NCI-H146 treated with DMSO at 0.1 percent for 48 hours (cell line): ENCODE results near the gene ABCA2.
"Not testable (repeated sequence)": the region's sequence is repeated elsewhere in the genome, so short reads cannot be mapped to it uniquely, and the experiment has no call there.

ENCODE experiments used
- DNase-seq: peaks from one replicate; lab custom pipeline; 2025; ENCODE audit not compliant: unreplicated experiment; lab: John Stamatoyannopoulos, UW

Gene ABCA2

DNA sequence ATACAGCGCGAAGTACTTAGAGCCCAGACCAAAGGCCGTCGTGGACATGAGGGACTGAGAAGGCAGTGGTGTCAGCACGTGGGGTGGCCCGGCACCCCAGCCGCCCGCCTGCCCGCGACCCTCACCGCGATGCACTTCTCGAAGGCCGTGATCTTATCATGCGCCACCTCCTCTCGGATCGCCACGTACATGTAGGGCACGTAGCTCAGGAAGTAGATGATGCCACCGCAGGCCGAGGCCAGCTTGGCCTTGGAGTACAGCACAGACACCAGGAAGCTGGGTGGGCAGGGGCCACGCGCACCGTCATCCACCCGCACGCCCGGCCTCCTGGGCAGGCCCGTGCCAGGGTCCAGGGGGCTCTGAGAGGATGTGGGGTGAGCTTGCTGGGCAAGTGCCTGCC is 11.0 kb downstream of the ABCA2 start:
- DNase-seq: no peak

DNA sequence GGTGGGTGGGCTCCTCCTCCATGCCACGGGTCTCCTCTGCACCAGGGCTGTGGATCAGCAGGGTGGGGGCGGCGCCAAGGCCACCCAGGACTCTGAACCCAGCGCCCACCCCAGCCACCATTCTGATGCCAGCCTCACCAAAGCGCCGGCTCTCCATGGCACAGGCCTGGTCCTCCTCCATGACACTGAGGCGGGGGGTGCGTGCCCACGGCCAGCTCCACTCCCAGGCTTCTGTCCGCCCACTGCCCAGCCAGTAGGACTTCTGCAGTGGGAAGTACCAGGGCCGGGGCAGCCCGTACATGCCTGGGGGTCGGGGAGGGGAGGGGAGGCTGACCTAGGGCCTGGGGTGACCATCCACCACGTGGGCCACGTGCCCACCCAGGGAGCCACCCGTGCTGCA is 11.6 kb downstream of the ABCA2 start:
- DNase-seq: no peak

- no peak for DNase-seq
Measured at GRCh38 chr9:137015976-137016375, 12.1 kb downstream of the ABCA2 start.

GRCh38 chr9:137015540-137015930 is 12.5 kb downstream of the ABCA2 start:
- no peak for DNase-seq

DNA sequence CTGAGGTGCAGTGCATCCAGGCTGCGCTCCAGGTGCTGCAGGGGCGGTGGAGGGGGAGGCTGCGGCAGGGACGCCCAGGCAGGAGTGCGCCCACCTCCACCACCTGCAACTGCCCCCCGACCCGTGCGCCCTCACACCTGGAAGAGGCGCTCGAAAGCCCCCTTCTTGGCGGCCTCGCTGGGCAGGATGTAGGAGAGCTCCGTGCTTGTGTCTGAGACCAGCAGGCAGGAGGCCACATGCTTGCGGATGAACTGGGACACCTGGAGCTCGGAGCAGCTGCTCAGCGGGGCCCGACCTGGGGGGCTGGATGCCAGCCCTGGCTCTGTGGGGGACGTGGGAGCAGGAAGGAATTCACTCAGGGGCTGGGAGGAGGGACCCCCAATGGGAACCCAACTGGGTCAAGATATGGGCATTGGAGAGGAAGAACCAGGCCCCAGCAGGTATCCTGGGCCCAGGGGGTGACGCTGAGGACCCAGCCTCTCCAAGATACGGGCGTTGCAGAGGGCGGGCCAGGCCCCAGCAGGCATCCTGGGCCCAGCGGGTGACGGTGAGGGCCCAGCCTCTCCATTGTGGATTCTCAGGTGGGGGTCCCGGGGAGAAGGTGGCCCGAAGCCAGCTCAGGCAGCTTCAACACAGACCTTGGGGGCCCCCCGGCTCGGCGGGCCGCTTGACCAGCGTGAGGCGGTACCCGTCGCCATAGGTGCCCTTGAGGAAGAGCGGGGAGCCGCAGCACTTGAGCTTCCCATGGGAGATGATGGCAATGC is 13.1 kb downstream of the ABCA2 start:
- DNase-seq: no peak

GRCh38 chr9:137014166-137014565 is 13.9 kb downstream of the ABCA2 start:
- no peak for DNase-seq

DNA sequence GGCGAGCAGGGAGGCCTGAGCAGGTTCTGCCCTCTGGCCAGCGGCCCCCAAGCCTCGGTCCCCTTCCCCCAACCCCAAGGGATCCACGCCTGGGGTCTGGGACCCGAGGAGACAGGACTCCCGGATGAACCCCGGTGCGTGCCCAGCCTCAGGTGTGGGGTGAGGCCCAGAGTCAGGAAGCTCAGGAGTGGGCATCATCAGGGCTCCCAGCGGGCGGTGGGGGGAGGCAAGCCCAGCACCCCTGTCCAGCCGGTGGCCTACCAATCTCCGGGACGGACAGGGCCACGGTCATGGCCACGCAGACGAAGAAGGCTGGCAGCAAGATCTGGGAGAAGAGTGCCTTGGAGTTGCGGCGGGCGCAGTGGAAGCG is 14.5 kb downstream of the ABCA2 start:
- DNase-seq: no peak

- no peak for DNase-seq
Measured at GRCh38 chr9:137012694-137013570, 15.1 kb downstream of the ABCA2 start.

DNA sequence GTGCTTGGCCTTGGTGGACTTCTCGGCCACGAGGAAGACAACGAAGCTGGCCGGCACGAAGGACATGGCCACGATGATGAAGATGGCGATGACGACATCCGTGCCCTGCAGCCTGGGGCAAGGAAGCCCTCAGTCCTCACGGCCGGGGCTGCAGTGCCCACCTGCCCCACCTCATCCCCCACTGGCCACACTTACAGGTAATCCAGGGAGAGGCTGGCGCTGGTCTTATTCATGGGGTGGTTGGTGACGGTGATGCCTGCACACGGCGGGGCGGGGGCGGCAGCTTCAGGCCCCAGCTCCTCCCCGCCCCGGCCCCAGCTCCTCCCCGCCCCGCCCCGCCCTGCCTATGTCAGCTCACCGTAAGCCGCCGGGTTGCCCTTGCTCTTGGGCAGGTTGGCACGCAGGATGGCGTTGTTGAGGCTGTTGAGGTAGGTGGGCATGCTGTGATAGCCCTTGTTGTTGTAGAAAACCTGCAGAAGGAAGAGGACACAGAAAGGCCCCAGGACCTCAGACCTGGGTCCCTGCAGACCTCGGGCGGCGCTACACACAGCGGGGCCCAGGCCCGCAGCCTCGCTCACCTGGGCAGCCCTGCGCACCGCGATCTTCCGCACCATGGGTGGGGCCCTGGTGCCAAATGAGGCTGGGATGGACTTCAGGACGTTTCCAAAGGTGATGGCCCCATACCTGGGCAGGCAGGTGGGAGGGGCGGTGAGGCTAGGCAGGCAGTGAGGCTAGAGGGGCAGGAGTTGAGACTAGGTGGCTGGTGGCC is 15.9 kb downstream of the ABCA2 start:
- no peak for DNase-seq

DNA sequence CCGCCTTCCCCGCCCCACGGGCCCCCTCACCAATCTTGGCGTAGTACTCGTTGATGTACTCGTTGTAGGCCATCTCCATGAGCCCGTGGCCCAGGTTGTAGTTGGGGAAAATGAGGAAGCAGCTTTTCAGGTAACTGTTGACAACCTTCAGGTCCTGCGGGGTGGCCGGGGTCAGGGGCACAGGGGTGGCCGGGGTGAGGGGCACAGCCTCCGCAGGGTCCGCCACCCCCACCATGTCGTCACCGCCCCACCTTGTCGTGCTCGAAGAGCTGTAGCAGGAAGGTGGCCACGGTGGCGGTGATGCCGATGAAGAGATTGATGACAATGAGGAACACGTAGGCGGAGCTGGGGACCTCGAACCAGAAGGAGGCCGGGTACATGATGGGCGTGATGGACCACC is 16.9 kb downstream of the ABCA2 start:
- DNase-seq: no peak

- DNase-seq: no peak
Measured at GRCh38 chr9:137009938-137010732, 17.9 kb downstream of the ABCA2 start.

GRCh38 chr9:137009217-137009616 is 18.8 kb downstream of the ABCA2 start:
- DNase-seq: no peak

DNA sequence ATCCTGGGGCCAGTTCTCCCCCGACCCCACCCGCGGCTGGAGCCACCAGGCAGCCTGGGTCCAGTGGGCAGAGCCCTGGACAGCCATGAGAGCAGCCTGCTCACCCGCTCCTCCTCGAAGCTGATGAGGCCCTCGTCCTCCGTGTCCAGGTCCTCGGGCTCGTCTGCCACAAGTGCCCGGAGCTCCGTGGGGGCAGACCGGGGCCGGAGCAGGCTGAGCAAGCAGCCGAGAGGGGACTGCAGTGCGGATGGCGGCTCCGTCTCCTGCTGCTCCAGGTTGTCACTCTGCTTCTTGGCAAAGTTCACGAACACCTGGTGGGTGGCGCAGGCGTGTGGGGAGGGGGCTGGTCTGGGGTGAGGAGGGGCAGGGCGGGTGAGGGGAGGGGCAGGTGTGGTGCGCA is 19.7 kb downstream of the ABCA2 start:
- DNase-seq: no peak

DNA sequence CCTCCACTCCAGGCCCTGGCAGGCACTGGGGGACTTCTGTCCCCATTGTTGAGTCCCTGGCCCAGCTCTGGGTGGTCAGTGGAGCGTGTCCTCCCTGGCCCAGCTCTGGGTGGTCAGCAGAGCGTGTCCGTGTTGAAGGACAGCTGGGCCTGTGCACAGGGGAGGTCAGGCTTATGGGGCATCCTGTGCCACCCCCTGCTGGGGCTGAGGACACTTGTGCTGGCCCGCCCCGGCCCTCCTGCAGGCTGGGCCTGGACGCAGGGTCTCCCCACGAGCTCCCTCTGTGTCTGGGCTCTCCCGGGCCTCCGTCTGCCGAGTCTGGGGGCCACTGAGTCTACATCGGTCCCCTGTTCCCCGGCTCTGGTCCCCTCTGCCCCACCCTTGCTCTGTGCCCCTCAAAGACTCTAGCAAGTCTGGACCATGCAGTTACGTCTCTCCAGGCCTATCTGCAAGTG is 20.2 kb downstream of the ABCA2 start:
- no peak for DNase-seq

- no peak for DNase-seq
Measured at GRCh38 chr9:137007108-137007815, 20.8 kb downstream of the ABCA2 start.

DNA sequence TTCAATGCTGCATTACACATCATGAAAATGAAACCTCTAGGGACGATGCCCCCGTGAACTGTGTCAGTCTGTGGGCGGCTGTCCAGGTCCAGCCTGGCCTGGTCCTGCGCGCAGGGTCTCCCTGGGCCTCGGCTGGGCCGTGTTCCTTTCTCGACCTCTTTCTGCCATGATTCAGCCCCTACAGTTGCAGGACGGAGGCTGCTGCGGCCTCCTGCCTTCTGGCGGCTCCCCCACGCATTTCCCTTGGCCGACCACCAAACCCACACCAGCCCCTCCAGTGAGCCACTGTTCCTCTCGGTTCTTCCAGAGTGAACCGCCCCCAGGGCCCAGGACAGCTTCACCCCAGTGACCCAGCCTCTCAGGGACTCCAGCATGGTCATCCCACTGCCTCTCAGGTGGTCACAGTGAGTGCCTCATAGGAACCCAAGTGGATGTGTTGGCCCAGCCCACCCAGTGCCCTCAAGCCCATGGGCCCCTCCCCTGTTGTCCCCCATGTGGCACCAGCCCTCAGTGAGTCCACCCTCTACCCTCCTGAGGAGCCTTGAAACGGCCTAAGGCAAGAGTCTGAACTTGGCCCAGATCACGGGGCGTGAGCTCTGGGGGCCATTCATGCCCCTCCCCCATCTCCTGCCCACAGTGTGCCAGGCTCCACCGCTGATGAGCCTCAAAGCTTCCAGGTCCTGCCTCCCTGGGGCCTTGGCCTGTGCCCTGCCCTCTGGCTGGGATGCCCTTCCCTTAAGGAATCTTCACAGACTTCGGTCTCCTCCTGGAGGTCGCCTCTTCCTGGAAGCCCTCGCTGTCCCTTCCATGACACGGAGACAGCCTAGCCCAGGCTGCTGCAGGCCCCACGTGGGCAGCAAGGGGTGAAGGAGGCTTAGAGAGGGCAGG is 21.7 kb downstream of the ABCA2 start:
- no peak for DNase-seq

DNA sequence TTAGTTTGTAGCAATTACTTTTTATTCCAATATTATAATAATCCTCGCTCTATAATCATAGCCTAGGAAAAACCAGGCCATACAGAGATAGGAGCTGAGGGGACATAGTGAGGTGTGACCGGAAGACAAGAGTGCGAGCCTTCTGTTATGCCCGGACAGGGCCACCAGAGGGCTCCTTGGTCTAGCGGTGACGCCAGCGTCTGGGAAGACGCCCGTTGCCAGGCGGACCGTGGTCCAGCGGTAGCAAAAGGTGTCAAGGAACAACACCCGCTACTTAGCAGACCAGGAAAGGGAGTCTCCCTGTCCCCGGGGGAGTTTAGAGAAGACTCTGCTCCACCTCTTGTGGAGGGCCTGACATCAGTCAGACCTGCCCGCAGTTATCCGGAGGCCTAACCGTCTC is 23.8 kb downstream of the ABCA2 start:
- DNase-seq: not testable (repeated sequence)

- no peak for DNase-seq
Measured at GRCh38 chr9:137002646-137003041, 25.4 kb downstream of the ABCA2 start.
